Caco-2 (cell line): ENCODE results near the gene SRRM2. TPM values are rescaled to one million over a fixed set of nuclear protein-coding genes. Genes with fewer than 3 reads are reported as not detected.

Experiments
- BruUV-seq: library from RNA; stranded (reverse); fragments of 400-500 nt; replicated peaks from 2 replicates; lab custom pipeline; 2021; lab: Mats Ljungman, UMichigan
- CTCF ChIA-PET: fragments of 300-600 bp; sonication (Branson Sonifier 250); formaldehyde crosslinking; loops from one replicate; lab custom pipeline; 2022; ENCODE audit warnings: antibody characterized with exemption; lab: Charles Lee
- POLR2A ChIA-PET: fragments of 300-600 bp; sonication (Branson Sonifier 250); formaldehyde crosslinking; loops from one replicate; lab custom pipeline; 2022; ENCODE audit warnings: antibody characterized with exemption; lab: Charles Lee
- DNase-seq, 2 experiments: peaks; one replicate each; pipeline versions ENCODE4 v3.0.0 to v3.0.0-alpha.2; 2020 to 2022
- H3K27me3 ChIP-seq: replicated peaks from 2 replicates; pipeline ENCODE4 v1.6.0; 2011; ENCODE audit warnings: low read length; ENCODE audit not compliant: control insufficient read depth, insufficient read depth
- H3K36me3 ChIP-seq: 2 replicates; pipeline ENCODE4 v1.5.1; 2011; ENCODE audit warnings: low read length; ENCODE audit not compliant: control insufficient read depth, insufficient read depth
- H3K4me1 ChIP-seq: fragments of 250-450 bp; sonication (Bioruptor Pico); 2 replicates; pipeline ENCODE4 v1.5.1; 2020; ENCODE audit warnings: mild to moderate bottlenecking
- H3K4me3 ChIP-seq: 2 replicates; pipeline ENCODE4 v1.5.1; 2011; ENCODE audit warnings: low read depth, mild to moderate bottlenecking, control low read depth, low read length
- H3K9me3 ChIP-seq: fragments of 250-450 bp; sonication (Bioruptor Pico); 2 replicates; pipeline ENCODE4 v1.5.1; 2020; ENCODE audit warnings: mild to moderate bottlenecking, moderate library complexity
- H3K27ac Mint-ChIP-seq: one replicate; pipeline ENCODE4 v1.8.0; 2022; ENCODE audit warnings: mixed read lengths; ENCODE audit not compliant: unreplicated experiment
- H3K27me3 Mint-ChIP-seq: one replicate; pipeline ENCODE4 v1.8.0; 2022; ENCODE audit warnings: mixed read lengths; ENCODE audit not compliant: insufficient read depth, unreplicated experiment
- H3K36me3 Mint-ChIP-seq: one replicate; pipeline ENCODE4 v1.8.0; 2022; ENCODE audit warnings: mild to moderate bottlenecking, mixed read lengths; ENCODE audit not compliant: insufficient read depth, unreplicated experiment
- H3K4me1 Mint-ChIP-seq: one replicate; pipeline ENCODE4 v1.8.0; 2022; ENCODE audit warnings: low read depth, mixed read lengths; ENCODE audit not compliant: unreplicated experiment
- H3K4me3 Mint-ChIP-seq: one replicate; pipeline ENCODE4 v1.8.0; 2022; ENCODE audit warnings: mild to moderate bottlenecking, moderate library complexity, mixed read lengths; ENCODE audit not compliant: unreplicated experiment
- H3K9me3 Mint-ChIP-seq: one replicate; pipeline ENCODE4 v1.8.0; 2022; ENCODE audit warnings: mixed read lengths; ENCODE audit not compliant: unreplicated experiment
- intact Hi-C: fragments of 100-400 bp; cut with micrococcal nuclease; formaldehyde crosslinking; loops from one replicate; pipeline ENCODE4 v1.10.0; 2022; ENCODE audit not compliant: unreplicated experiment
- total RNA-seq: library from RNA; stranded (reverse); gene quantifications from 2 replicates; pipeline ENCODE4 v1.2.3, GENCODE V29; 2022
- TF ChIP-seq, protein P1 (sequence below), 2 experiments: fragments of 200-600 bp in 1 of 2; IDR thresholded peaks; 1 replicate in 1 of 2; 2 replicates in 1 of 2; pipeline versions ENCODE4 v1.5.1 to v1.8.0; 2011 to 2022; ENCODE audit warnings: antibody characterized with exemption in 1 of 2, control low read depth in 1 of 2, inconsistent platforms in 1 of 2, low read depth in 1 of 2, low read length in 1 of 2, mild to moderate bottlenecking in 1 of 2, moderate library complexity in 1 of 2; ENCODE audit not compliant: insufficient read depth in 1 of 2, severe bottlenecking in 1 of 2, unreplicated experiment in 1 of 2

Gene SRRM2
- total RNA-seq, 1 experiment from 2014 or later, result 332 TPM

GRCh38 chr16:2711370-2712062 lies 40.9 kb upstream of the SRRM2 start:
- no peaks in the 10 kb centered on the region for H3K4me1 Mint-ChIP-seq
- peaks cover 19% of the 10 kb centered on the region for H3K36me3 Mint-ChIP-seq
- H3K36me3 ChIP-seq, result no peaks in the 10 kb centered on the region; the same call in 1 of the 2 replicates
- no peak for DNase-seq
- TF ChIP-seq, protein P1, sequence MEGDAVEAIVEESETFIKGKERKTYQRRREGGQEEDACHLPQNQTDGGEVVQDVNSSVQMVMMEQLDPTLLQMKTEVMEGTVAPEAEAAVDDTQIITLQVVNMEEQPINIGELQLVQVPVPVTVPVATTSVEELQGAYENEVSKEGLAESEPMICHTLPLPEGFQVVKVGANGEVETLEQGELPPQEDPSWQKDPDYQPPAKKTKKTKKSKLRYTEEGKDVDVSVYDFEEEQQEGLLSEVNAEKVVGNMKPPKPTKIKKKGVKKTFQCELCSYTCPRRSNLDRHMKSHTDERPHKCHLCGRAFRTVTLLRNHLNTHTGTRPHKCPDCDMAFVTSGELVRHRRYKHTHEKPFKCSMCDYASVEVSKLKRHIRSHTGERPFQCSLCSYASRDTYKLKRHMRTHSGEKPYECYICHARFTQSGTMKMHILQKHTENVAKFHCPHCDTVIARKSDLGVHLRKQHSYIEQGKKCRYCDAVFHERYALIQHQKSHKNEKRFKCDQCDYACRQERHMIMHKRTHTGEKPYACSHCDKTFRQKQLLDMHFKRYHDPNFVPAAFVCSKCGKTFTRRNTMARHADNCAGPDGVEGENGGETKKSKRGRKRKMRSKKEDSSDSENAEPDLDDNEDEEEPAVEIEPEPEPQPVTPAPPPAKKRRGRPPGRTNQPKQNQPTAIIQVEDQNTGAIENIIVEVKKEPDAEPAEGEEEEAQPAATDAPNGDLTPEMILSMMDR (IDR thresholded peaks at IDR 0.05; ENCODE audit: insufficient read depth in 1 of 2, low read depth in 1 of 2, low read length in 1 of 2, severe bottlenecking in 1 of 2, unreplicated experiment in 1 of 2), result no peak
- H3K4me3 ChIP-seq, result no peak overlapping the region
- POLR2A ChIA-PET, result no interaction called here
- no peaks in the 10 kb centered on the region for H3K4me1 ChIP-seq
- H3K9me3 Mint-ChIP-seq, result no peaks in the 10 kb centered on the region
- peaks cover 3% of the 10 kb centered on the region for H3K27me3 Mint-ChIP-seq
- CTCF ChIA-PET, result no interaction called here
- H3K4me3 Mint-ChIP-seq, result no peak overlapping the region
- no TSS peak for BruUV-seq
- intact Hi-C loops, result no loop called here
- H3K27me3 ChIP-seq, result no peaks in the 10 kb centered on the region
- H3K9me3 ChIP-seq, result no peaks in the 10 kb centered on the region
- no peak overlapping the region for H3K27ac Mint-ChIP-seq

- POLR2A ChIA-PET, result no interaction called here
- H3K36me3 Mint-ChIP-seq, result peaks cover 19% of the 10 kb centered on the region
These were observed 40.4 kb upstream of the SRRM2 start for GRCh38 chr16:2712063-2712441.

DNA sequence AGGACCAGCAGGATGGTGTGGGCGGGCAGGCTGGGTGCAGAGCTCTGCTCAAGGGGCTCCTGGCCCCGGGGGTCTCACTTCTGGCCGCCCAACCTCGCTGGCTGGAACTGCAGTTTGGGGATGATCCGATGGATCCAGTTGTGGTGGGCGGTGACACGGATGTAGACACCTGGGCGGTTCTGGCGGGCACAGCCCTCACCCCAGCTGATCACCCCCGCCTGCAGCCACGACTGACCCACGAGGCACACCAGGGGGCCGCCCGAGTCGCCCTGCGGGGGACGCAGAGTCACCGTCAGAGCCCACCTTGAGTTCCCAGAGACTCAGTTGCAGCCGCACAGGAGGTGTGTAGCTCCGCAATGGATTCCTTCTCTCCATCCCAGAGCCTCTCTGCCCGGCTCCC lies 39.9 kb upstream of the SRRM2 start:
- Mint-ChIP-seq H3K27me3 (peaks cover 3% of the 10 kb centered on the region), H3K4me1 (no peaks in the 10 kb centered on the region), H3K9me3 (no peaks in the 10 kb centered on the region), H3K4me3 (no peak overlapping the region), H3K36me3 (peaks cover 19% of the 10 kb centered on the region), H3K27ac (no peak overlapping the region)
- intact Hi-C loops, result no loop called here
- DNase-seq, result no peak
- TF ChIP-seq, protein P1 (IDR thresholded peaks at IDR 0.05; ENCODE audit: insufficient read depth in 1 of 2, low read depth in 1 of 2, low read length in 1 of 2, severe bottlenecking in 1 of 2, unreplicated experiment in 1 of 2), result no peak
- no peaks in the 10 kb centered on the region for H3K27me3 ChIP-seq
- H3K9me3 ChIP-seq, result no peaks in the 10 kb centered on the region
- no peaks in the 10 kb centered on the region for H3K4me1 ChIP-seq
- H3K4me3 ChIP-seq, result no peak overlapping the region
- BruUV-seq, result no TSS peak
- H3K36me3 ChIP-seq, result no peaks in the 10 kb centered on the region; the same call in 1 of the 2 replicates
- CTCF ChIA-PET, result no interaction called here
- POLR2A ChIA-PET, result no interaction called here

More at GRCh38 chr16:2712063-2712441, 40.4 kb upstream of the SRRM2 start:
- H3K4me3 ChIP-seq, result no peak overlapping the region
- Mint-ChIP-seq H3K27ac (no peak overlapping the region), H3K4me1 (no peaks in the 10 kb centered on the region), H3K4me3 (no peak overlapping the region), H3K9me3 (no peaks in the 10 kb centered on the region), H3K27me3 (peaks cover 3% of the 10 kb centered on the region)
- CTCF ChIA-PET, result no interaction called here
- no peaks in the 10 kb centered on the region; the same call in 1 of the 2 replicates for H3K36me3 ChIP-seq
- H3K9me3 ChIP-seq, result no peaks in the 10 kb centered on the region
- TF ChIP-seq, protein P1 (IDR thresholded peaks at IDR 0.05; ENCODE audit: insufficient read depth in 1 of 2, low read depth in 1 of 2, low read length in 1 of 2, severe bottlenecking in 1 of 2, unreplicated experiment in 1 of 2), result no peak
- DNase-seq, result no peak
- intact Hi-C loops, result no loop called here
- no peaks in the 10 kb centered on the region for H3K27me3 ChIP-seq
- H3K4me1 ChIP-seq, result no peaks in the 10 kb centered on the region
- BruUV-seq, result no TSS peak
